HG03175 (cell line): Measurements from ENCODE around the gene MOV10.

ENCODE experiments used
- ATAC-seq: cut with Tn5 transposase; IDR thresholded peaks from one replicate; pipeline ENCODE4 v1.9.1; 2021; ENCODE audit warnings: mild to moderate bottlenecking, moderate library complexity; ENCODE audit not compliant: unreplicated experiment

Gene MOV10

GRCh38 chr1:112729909-112730308, 55.5 kb downstream of the MOV10 start:
- no peak for ATAC-seq

- no peak for ATAC-seq
These were observed 57.0 kb downstream of the MOV10 start for GRCh38 chr1:112731451-112731850.

- ATAC-seq = no peak
These were observed 61.3 kb downstream of the MOV10 start for GRCh38 chr1:112735752-112736151.

GRCh38 chr1:112737573-112737972, 63.1 kb downstream of the MOV10 start:
- no peak for ATAC-seq

- ATAC-seq = no peak
These were observed 68.9 kb downstream of the MOV10 start for GRCh38 chr1:112743174-112744008.

GRCh38 chr1:112744009-112744578, 69.6 kb downstream of the MOV10 start:
- ATAC-seq = no peak

- no peak for ATAC-seq
These were observed 73.9 kb downstream of the MOV10 start for GRCh38 chr1:112748396-112748795.
